SK-N-SH treated with all-trans-retinoic acid at 6 μM for 48 hours (cell line): ENCODE results near the gene PSMG4.

Experiments
- ARNTL ChIP-seq: fragments of 450-650 bp; formaldehyde crosslinking; IDR thresholded peaks from 2 replicates; pipeline ENCODE4 v1.5.0; 2020; ENCODE audit warnings: low read depth, mild to moderate bottlenecking, moderate library complexity, borderline replicate concordance
- TF ChIP-seq, protein P1 (sequence below): fragments of 250-450 bp; sonication (Bioruptor Pico); IDR thresholded peaks from 2 replicates; pipeline ENCODE4 v1.8.0; 2021; ENCODE audit warnings: low read depth, mild to moderate bottlenecking, moderate library complexity, borderline replicate concordance

DNA sequence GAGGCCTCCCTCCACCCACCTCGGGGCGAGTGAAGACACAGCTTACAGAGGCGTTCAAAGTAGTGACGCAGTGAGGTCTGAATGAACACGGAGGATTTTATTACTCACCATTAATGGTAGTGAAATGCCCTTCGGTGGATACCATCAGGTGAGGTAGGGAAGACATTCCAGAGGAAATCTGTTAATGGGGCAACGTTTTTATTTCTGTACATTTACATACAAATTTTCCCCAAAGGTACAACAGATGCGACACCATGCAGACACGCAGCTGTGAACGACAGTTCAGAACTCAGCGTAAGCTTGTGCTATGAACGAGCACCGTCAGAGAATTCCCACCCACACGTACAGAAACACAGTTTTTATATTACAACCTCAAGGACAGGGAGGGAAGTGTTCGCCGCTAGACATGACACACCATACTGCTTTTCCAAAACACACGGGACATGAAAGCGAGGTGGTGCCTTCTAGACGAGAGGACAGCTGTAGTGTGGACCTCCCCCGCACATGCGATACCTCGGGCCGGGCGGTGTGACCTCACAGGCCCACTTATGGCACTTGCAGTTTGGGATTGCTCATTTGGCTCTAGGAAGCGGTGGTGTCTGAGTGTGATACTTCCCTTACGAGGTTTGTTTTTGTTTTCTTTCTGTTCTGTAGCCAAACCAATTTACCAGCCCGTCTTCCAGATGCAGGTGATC, 10.7 kb downstream of the PSMG4 start:
- TF ChIP-seq, protein P1, sequence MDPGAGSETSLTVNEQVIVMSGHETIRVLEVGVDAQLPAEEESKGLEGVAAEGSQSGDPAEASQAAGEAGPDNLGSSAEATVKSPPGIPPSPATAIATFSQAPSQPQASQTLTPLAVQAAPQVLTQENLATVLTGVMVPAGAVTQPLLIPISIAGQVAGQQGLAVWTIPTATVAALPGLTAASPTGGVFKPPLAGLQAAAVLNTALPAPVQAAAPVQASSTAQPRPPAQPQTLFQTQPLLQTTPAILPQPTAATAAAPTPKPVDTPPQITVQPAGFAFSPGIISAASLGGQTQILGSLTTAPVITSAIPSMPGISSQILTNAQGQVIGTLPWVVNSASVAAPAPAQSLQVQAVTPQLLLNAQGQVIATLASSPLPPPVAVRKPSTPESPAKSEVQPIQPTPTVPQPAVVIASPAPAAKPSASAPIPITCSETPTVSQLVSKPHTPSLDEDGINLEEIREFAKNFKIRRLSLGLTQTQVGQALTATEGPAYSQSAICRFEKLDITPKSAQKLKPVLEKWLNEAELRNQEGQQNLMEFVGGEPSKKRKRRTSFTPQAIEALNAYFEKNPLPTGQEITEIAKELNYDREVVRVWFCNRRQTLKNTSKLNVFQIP, result no peak
- TF ChIP-seq ARNTL (CRISPR knock-in tag), result no peak
